ENCODE results near the gene AIG1.

AIG1 gene

GRCh38 chr6:143197377-143197776, 136.7 kb downstream of the AIG1 start:
- DNase-seq (ENCODE audit: low read depth), result no peak

- no peak for DNase-seq (ENCODE audit: low read depth)
These were observed 137.6 kb downstream of the AIG1 start for GRCh38 chr6:143198312-143198711.

- DNase-seq (ENCODE audit: low read depth), result no peak
These were observed 138.6 kb downstream of the AIG1 start for GRCh38 chr6:143199291-143199690.

- no peak for DNase-seq (ENCODE audit: low read depth)
These were observed 139.6 kb downstream of the AIG1 start for GRCh38 chr6:143200167-143200770.

- no peak for DNase-seq (ENCODE audit: low read depth)
These were observed 143.4 kb downstream of the AIG1 start for GRCh38 chr6:143204045-143204444.

- DNase-seq (ENCODE audit: low read depth), result no peak
These were observed 144.4 kb downstream of the AIG1 start for GRCh38 chr6:143205131-143205535.

GRCh38 chr6:143205585-143205984, 144.9 kb downstream of the AIG1 start:
- no peak for DNase-seq (ENCODE audit: low read depth)

GRCh38 chr6:143205991-143206390, 145.3 kb downstream of the AIG1 start:
- no peak for DNase-seq (ENCODE audit: low read depth)

GRCh38 chr6:143206550-143206949, 145.9 kb downstream of the AIG1 start:
- DNase-seq (ENCODE audit: low read depth), result no peak

GRCh38 chr6:143210420-143210819, 149.7 kb downstream of the AIG1 start:
- no peak for DNase-seq (ENCODE audit: low read depth)

GRCh38 chr6:143213859-143214376, 153.2 kb downstream of the AIG1 start:
- DNase-seq (ENCODE audit: low read depth), result no peak

GRCh38 chr6:143215363-143215762, 154.7 kb downstream of the AIG1 start:
- DNase-seq (ENCODE audit: low read depth), result no peak

GRCh38 chr6:143215771-143216170, 155.1 kb downstream of the AIG1 start:
- DNase-seq (ENCODE audit: low read depth), result no peak

GRCh38 chr6:143218233-143218632, 157.5 kb downstream of the AIG1 start:
- DNase-seq (ENCODE audit: low read depth), result no peak

GRCh38 chr6:143221698-143222097, 161.0 kb downstream of the AIG1 start:
- no peak for DNase-seq (ENCODE audit: low read depth)

GRCh38 chr6:143222310-143222709, 161.6 kb downstream of the AIG1 start:
- no peak for DNase-seq (ENCODE audit: low read depth)

GRCh38 chr6:143222801-143223231, 162.1 kb downstream of the AIG1 start:
- no peak for DNase-seq (ENCODE audit: low read depth)

GRCh38 chr6:143223895-143224294, 163.2 kb downstream of the AIG1 start:
- DNase-seq (ENCODE audit: low read depth), result no peak

GRCh38 chr6:143224516-143224915, 163.8 kb downstream of the AIG1 start:
- no peak for DNase-seq (ENCODE audit: low read depth)

GRCh38 chr6:143225929-143226328, 165.2 kb downstream of the AIG1 start:
- no peak for DNase-seq (ENCODE audit: low read depth)

GRCh38 chr6:143227675-143228074, 167.0 kb downstream of the AIG1 start:
- no peak for DNase-seq (ENCODE audit: low read depth)

GRCh38 chr6:143229400-143229799, 168.7 kb downstream of the AIG1 start:
- no peak for DNase-seq (ENCODE audit: low read depth)

GRCh38 chr6:143232849-143233248, 172.2 kb downstream of the AIG1 start:
- DNase-seq (ENCODE audit: low read depth), result no peak

- no peak for DNase-seq (ENCODE audit: low read depth)
These were observed 173.0 kb downstream of the AIG1 start for GRCh38 chr6:143233554-143234285.

Measured in stimulated activated CD8-positive, alpha-beta memory T cell treated with anti-CD3 and anti-CD28 coated beads, Interleukin-12 subunit alpha, Interleukin-12 subunit beta, amount 100 ng/mL, for 1 hour (primary cell).